ENCODE measurements around the gene SPATA19.

The SPATA19 gene

DNA sequence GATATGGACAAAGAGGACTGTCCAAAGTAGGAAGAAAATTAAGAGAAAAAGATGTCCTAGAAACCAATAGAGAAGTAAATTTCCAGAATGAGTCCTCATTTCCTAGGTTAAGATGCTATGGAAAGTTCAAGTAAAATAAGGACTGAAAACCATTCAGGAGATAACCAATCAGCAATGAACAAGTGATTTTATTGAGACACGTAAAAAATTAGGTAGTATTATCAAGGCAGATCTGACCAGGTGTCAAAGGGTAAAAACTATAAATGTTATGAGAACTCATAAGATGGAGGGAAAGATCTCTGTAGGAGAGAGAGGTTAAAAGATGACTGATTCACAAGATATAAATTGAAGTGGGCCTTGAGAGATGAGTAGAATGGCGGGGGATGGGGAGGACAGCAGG lies 50.2 kb downstream of the SPATA19 start:
- TF ChIP-seq, protein P1, sequence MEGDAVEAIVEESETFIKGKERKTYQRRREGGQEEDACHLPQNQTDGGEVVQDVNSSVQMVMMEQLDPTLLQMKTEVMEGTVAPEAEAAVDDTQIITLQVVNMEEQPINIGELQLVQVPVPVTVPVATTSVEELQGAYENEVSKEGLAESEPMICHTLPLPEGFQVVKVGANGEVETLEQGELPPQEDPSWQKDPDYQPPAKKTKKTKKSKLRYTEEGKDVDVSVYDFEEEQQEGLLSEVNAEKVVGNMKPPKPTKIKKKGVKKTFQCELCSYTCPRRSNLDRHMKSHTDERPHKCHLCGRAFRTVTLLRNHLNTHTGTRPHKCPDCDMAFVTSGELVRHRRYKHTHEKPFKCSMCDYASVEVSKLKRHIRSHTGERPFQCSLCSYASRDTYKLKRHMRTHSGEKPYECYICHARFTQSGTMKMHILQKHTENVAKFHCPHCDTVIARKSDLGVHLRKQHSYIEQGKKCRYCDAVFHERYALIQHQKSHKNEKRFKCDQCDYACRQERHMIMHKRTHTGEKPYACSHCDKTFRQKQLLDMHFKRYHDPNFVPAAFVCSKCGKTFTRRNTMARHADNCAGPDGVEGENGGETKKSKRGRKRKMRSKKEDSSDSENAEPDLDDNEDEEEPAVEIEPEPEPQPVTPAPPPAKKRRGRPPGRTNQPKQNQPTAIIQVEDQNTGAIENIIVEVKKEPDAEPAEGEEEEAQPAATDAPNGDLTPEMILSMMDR (IDR thresholded peaks at IDR 0.05; ENCODE audit: extremely low read depth, insufficient read depth, missing control alignments) = no peak
- DNase-seq (ENCODE audit: low spot score) = no peak
- in situ Hi-C loops (cut with MboI; ENCODE audit: low pct_unique_long_range_greater_than_20kb, low sequenced_read_pairs, unreplicated experiment) = no loop called here

DNA sequence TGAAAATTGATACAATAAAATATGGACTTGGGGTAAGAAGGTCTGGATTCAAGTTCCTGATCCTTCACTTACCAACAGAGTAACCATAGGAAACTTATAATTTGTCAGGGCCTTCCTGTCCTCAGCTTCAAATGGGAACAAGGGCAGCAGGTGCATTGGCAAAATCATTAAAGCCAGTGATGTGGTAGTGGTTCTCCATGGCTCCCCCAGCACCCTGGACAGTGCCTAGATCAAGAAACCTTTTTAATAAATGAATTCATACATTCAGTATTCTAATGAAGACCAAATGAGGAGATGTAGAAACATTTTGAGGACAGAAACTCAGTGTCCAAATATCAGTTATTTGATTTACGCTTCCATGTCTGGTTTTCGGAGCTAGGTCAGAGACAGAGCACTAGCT lies 51.1 kb downstream of the SPATA19 start:
- in situ Hi-C loops (cut with MboI; ENCODE audit: low pct_unique_long_range_greater_than_20kb, low sequenced_read_pairs, unreplicated experiment) = no loop called here
- TF ChIP-seq, protein P1 (IDR thresholded peaks at IDR 0.05; ENCODE audit: extremely low read depth, insufficient read depth, missing control alignments) = no peak
- no peak for DNase-seq (ENCODE audit: low spot score)

DNA sequence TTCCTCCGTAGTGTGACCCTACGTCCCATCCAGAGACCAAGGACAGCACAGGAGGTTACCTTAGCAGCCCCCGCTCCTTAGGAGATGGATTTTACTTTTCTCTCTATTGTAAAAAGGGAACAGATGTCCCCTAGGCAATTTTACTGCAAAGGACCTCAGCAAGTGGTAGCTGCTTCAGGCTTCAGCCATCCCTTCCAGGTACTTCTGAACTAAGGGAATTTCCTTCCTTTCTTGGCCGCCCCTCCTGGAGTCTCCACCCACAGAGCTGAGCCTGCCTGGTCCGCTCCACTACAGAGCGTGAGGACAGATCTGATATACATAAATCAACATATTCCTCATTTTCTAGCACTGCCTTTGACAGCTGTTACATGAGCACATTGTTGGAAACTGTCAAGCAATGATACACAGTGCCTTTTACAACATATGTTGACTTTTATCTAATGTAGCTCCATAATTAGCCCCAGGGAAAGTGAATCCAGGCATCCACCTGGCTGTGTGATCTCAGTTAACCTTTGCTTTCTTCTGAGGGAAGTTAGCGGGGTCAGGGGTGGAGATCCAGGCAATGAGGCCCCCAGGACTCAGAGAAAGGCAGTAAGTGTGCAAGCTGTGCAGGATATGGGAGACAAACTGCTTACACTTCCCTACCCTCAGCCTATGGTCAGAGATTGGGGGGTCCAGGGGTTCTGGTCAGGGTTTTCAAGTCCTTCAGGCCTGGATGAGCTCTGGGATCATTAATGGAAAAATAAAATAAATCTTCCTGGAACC lies 51.9 kb downstream of the SPATA19 start:
- in situ Hi-C loops (cut with MboI; ENCODE audit: low pct_unique_long_range_greater_than_20kb, low sequenced_read_pairs, unreplicated experiment) = no loop called here
- DNase-seq (ENCODE audit: low spot score) = no peak
- TF ChIP-seq, protein P1 (IDR thresholded peaks at IDR 0.05; ENCODE audit: extremely low read depth, insufficient read depth, missing control alignments) = no peak

DNA sequence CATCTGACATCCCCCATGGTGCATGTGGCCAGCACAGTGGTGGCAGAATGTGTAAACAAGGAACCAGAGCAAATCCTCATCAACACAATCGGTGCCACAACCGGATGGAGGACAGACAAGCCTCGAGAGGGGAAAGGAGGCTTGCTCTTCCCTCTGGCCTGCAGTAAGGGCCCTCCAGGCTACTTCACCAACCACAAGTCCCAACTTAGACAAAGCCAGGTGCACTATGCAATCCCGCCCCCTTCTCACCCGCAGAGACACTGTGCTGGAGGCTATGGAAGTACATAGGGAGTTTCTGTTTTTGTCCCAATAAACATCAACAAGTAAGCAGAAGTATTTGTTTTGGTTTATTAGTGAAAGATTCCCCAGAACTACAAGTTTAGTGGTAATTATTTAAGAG lies 54.3 kb downstream of the SPATA19 start:
- DNase-seq (ENCODE audit: low spot score) = no peak
- TF ChIP-seq, protein P1 (IDR thresholded peaks at IDR 0.05; ENCODE audit: extremely low read depth, insufficient read depth, missing control alignments) = no peak
- in situ Hi-C loops (cut with MboI; ENCODE audit: low pct_unique_long_range_greater_than_20kb, low sequenced_read_pairs, unreplicated experiment) = no loop called here

Measured in GM13977 (cell line).